SK-N-MC (cell line): Measurements from ENCODE around the gene TNC.

ENCODE experiments used
- DNase-seq: peaks from one replicate; pipeline ENCODE4 v3.0.0-alpha.2; 2011; ENCODE audit warnings: low read depth, low spot score
- H3K27ac ChIP-seq: fragments of 200-600 bp; sonication (generic); 2 replicates; pipeline ENCODE4 v1.5.1; 2016; ENCODE audit warnings: mixed run types
- H3K36me3 ChIP-seq: fragments of 200-600 bp; sonication (generic); 2 replicates; pipeline ENCODE4 v1.6.1; 2017; ENCODE audit warnings: antibody characterized with exemption, low read length, mixed read lengths; ENCODE audit not compliant: insufficient read depth
- H3K4me3 ChIP-seq: fragments of 200-600 bp; sonication (generic); 2 replicates; pipeline ENCODE4 v1.5.1; 2016
- H3K9ac ChIP-seq: fragments of 200-600 bp; sonication (generic); 2 replicates; pipeline ENCODE4 v1.8.0; 2017; ENCODE audit warnings: mixed run types, mixed read lengths; ENCODE audit not compliant: insufficient read length
- H3K9me3 ChIP-seq: fragments of 200-600 bp; sonication (generic); 2 replicates; pipeline ENCODE4 v1.6.1; 2017; ENCODE audit warnings: low read depth, mild to moderate bottlenecking, antibody characterized with exemption, low read length, moderate library complexity, mixed read lengths
- EZH2 ChIP-seq: fragments of 200-600 bp; sonication (generic); IDR thresholded peaks from one replicate; pipeline ENCODE4 v1.6.1; 2017; ENCODE audit warnings: antibody characterized with exemption
- FOXP2 ChIP-seq: optimal IDR thresholded peaks from 2 replicates; pipeline ENCODE3; 2011; ENCODE audit warnings: mild to moderate bottlenecking, moderate library complexity; ENCODE audit not compliant: insufficient read depth; ENCODE audit errors: extremely low read length, control extremely low read depth
- POLR2AphosphoS5 ChIP-seq: IDR thresholded peaks from 2 replicates; pipeline ENCODE4 v1.6.1; 2012; ENCODE audit warnings: mild to moderate bottlenecking, low read depth, low read length, borderline replicate concordance

Gene TNC

GRCh38 chr9:115117999-115118878 lies at the start of gene TNC:
TNC (minus strand) TSS chr9:115118157; CDS start chr9:115091018, 27,139 bp downstream.
- peak within 1 kb of the TSS; percentile 63 for H3K27ac ChIP-seq
- DNase-seq, result peak; percentile 50
- peak within 1 kb of the TSS; percentile 71 for H3K9ac ChIP-seq
- peak within 1 kb of the TSS; percentile 81 for H3K4me3 ChIP-seq
- H3K9me3 ChIP-seq, result no peaks in the 10 kb centered on the region
- TF ChIP-seq POLR2AphosphoS5 (no peak), FOXP2 (no peak), EZH2 (no peak)
- no peaks in the 10 kb centered on the region for H3K36me3 ChIP-seq

GRCh38 chr9:115167175-115167574 lies 49.2 kb upstream of the TNC start:
- no peak; the same call in 1 of the 2 replicates for TF ChIP-seq POLR2AphosphoS5
- TF ChIP-seq FOXP2, result no peak
- no peak for TF ChIP-seq EZH2
- Histone ChIP-seq H3K4me3 (no peak overlapping the region), H3K9ac (no peak overlapping the region), H3K9me3 (no peaks in the 10 kb centered on the region), H3K27ac (no peak overlapping the region), H3K36me3 (no peaks in the 10 kb centered on the region)
- DNase-seq, result peak; percentile 51

- no peak overlapping the region for H3K4me3 ChIP-seq
- no peaks in the 10 kb centered on the region for H3K9me3 ChIP-seq
- H3K9ac ChIP-seq, result no peak overlapping the region
- no peak for DNase-seq
- peak overlapping the region; percentile 60; the same call in 1 of the 2 replicates for H3K27ac ChIP-seq
- TF ChIP-seq POLR2AphosphoS5, result no peak
- no peak for TF ChIP-seq FOXP2
- no peak for TF ChIP-seq EZH2
- H3K36me3 ChIP-seq, result no peaks in the 10 kb centered on the region
Observed at GRCh38 chr9:115165233-115165632, 47.3 kb upstream of the TNC start.

GRCh38 chr9:115164511-115164974 lies 46.6 kb upstream of the TNC start:
- H3K36me3 ChIP-seq, result no peaks in the 10 kb centered on the region
- no peak for TF ChIP-seq FOXP2
- no peak for TF ChIP-seq EZH2
- no peak for TF ChIP-seq POLR2AphosphoS5
- peak overlapping the region; percentile 60; the same call in 1 of the 2 replicates for H3K27ac ChIP-seq
- no peak overlapping the region for H3K9ac ChIP-seq
- H3K9me3 ChIP-seq, result no peaks in the 10 kb centered on the region
- H3K4me3 ChIP-seq, result peak overlapping the region; percentile 34
- peak; percentile 45 for DNase-seq

- Histone ChIP-seq H3K36me3 (no peaks in the 10 kb centered on the region), H3K9ac (no peak overlapping the region), H3K4me3 (no peak overlapping the region), H3K9me3 (no peaks in the 10 kb centered on the region), H3K27ac (no peak overlapping the region)
- no peak for DNase-seq
- TF ChIP-seq FOXP2 (no peak), EZH2 (no peak), POLR2AphosphoS5 (no peak)
Observed at GRCh38 chr9:115162946-115163345, 45.0 kb upstream of the TNC start.

GRCh38 chr9:115161446-115161845 lies 43.5 kb upstream of the TNC start:
- no peak overlapping the region for H3K4me3 ChIP-seq
- DNase-seq, result no peak
- H3K9ac ChIP-seq, result no peak overlapping the region

GRCh38 chr9:115158661-115159481 lies 40.9 kb upstream of the TNC start:
- H3K27ac ChIP-seq, result no peak overlapping the region
- no peaks in the 10 kb centered on the region for H3K9me3 ChIP-seq
- H3K36me3 ChIP-seq, result no peaks in the 10 kb centered on the region
- no peak overlapping the region for H3K9ac ChIP-seq
- no peak overlapping the region for H3K4me3 ChIP-seq
- no peak for DNase-seq
- TF ChIP-seq POLR2AphosphoS5, result no peak
- TF ChIP-seq FOXP2, result no peak
- TF ChIP-seq EZH2, result no peak

More at GRCh38 chr9:115161446-115161845, 43.5 kb upstream of the TNC start:
- no peak for TF ChIP-seq POLR2AphosphoS5
- TF ChIP-seq FOXP2, result no peak
- TF ChIP-seq EZH2, result no peak
- no peaks in the 10 kb centered on the region for H3K9me3 ChIP-seq
- no peak overlapping the region for H3K27ac ChIP-seq
- no peaks in the 10 kb centered on the region for H3K36me3 ChIP-seq

GRCh38 chr9:115157245-115157674 lies 39.3 kb upstream of the TNC start:
- H3K27ac ChIP-seq, result no peak overlapping the region
- DNase-seq, result no peak
- no peak for TF ChIP-seq EZH2
- TF ChIP-seq FOXP2, result no peak
- no peak for TF ChIP-seq POLR2AphosphoS5

More at GRCh38 chr9:115157245-115157674, 39.3 kb upstream of the TNC start:
- no peaks in the 10 kb centered on the region for H3K36me3 ChIP-seq
- no peak overlapping the region for H3K9ac ChIP-seq
- H3K9me3 ChIP-seq, result no peaks in the 10 kb centered on the region
- no peak overlapping the region for H3K4me3 ChIP-seq
